Epithelial cell of prostate (primary cell): ENCODE data around the gene SEC16B.

Experiments used
- DNase-seq: peaks from one replicate; pipeline ENCODE4 v3.0.0-alpha.2; 2011; ENCODE audit warnings: low read depth, low spot score
- H3K27ac ChIP-seq: fragments of 450-650 bp; 2 replicates; pipeline ENCODE4 v1.5.1; 2017; ENCODE audit warnings: mild to moderate bottlenecking

The SEC16B gene

GRCh38 chr1:177944016-177944949 is 25.6 kb downstream of the SEC16B start:
- DNase-seq, result no peak
- H3K27ac ChIP-seq, result no peak overlapping the region

DNA sequence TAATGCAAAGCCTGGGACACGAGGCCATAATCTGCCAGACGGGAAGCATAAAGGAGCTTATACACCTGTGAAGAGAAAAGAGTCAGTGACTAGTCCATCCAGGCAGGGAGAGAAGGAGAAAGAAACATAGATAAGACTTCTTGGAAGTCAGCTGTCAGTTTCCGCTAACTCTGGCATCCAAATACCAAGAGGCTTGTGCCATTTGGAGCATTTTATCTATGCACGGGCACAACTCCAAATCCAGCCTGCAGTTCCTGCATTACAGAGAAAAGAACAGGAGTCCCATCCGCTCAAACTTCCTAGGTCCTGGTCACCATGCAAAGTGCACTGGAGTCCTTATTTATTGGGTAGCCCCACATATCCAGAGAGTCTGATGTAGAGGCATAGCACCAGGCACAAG is 27.9 kb downstream of the SEC16B start:
- no peak for DNase-seq
- no peak overlapping the region for H3K27ac ChIP-seq

GRCh38 chr1:177940682-177941081 is 29.2 kb downstream of the SEC16B start:
- no peak for DNase-seq
- H3K27ac ChIP-seq, result no peak overlapping the region

GRCh38 chr1:177937931-177938330 is 31.9 kb downstream of the SEC16B start:
- H3K27ac ChIP-seq, result peak overlapping the region; percentile 10
- no peak for DNase-seq

- H3K27ac ChIP-seq, result peak overlapping the region; percentile 10
- no peak for DNase-seq
These were observed 32.6 kb downstream of the SEC16B start for GRCh38 chr1:177937174-177937770.

- no peak overlapping the region for H3K27ac ChIP-seq
- DNase-seq, result no peak
These were observed 34.0 kb downstream of the SEC16B start for GRCh38 chr1:177935638-177936415.

- DNase-seq, result no peak
- H3K27ac ChIP-seq, result no peak overlapping the region
These were observed 34.9 kb downstream of the SEC16B start for GRCh38 chr1:177934927-177935326.

GRCh38 chr1:177934461-177934860 is 35.4 kb downstream of the SEC16B start:
- H3K27ac ChIP-seq, result no peak overlapping the region

DNA sequence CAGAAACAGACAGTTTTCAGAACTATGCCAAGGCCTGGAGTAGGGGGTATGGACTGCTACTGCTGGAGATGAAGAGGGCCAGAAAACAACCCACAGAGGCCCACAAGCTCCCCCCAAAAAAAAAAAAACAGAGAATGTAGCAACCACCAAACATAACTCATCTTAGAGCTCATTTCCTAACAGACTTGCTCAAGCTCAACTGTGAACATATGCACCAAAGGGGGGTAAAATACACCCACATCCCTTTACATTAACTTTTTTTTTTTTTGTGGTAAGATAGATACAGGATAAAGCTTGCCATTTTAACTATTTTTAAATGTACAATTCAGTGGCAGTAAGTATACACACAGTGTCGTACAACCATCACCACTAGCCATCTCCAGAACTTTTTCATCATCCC is 36.0 kb downstream of the SEC16B start:
- no peak overlapping the region for H3K27ac ChIP-seq
- DNase-seq, result no peak

More at GRCh38 chr1:177934461-177934860, 35.4 kb downstream of the SEC16B start:
- no peak for DNase-seq

DNA sequence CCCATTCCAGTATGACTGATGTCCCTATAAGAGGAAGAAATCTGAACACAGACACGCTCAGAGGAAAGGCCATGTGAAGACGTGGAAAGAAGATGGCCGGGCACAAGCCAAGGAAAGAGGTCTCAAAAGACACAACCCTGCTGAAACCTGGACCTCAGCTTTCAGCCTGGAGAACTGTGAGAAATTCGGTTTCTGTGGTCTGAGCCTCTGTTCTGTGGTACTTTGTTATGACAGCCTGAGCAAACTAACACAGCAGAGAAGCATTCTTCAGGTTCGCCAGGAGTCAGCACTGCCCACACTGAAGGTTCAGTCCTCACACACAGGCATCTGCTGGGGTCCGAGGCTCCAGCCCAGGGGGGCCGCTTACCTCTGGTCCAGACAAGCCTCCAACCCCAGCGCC is 37.7 kb downstream of the SEC16B start:
- no peak for DNase-seq

GRCh38 chr1:177928952-177929351 is 40.9 kb downstream of the SEC16B start:
- H3K27ac ChIP-seq, result peak overlapping the region; percentile 93
- no peak for DNase-seq

More for the DNA sequence above, 37.7 kb downstream of the SEC16B start:
- no peak overlapping the region for H3K27ac ChIP-seq

DNA sequence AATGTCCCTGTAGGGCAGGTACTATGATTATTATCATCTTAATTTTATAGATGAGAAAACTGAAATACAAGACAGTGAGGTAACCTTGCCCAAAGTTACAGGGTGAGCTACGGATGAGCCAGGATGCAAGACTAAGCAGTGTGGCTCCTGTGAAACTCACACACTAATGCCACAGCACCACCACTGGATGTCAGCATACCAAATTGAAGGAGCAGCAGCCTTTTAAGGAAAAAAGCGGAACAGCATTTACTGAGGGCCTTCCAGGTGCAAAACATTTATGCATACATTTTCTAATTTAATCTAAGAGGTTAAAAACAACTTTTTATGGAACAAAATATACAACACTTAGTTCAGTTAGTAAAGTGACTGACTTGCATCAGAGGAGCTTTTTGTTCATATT is 41.7 kb downstream of the SEC16B start:
- no peak for DNase-seq
- peak overlapping the region; percentile 93 for H3K27ac ChIP-seq

DNA sequence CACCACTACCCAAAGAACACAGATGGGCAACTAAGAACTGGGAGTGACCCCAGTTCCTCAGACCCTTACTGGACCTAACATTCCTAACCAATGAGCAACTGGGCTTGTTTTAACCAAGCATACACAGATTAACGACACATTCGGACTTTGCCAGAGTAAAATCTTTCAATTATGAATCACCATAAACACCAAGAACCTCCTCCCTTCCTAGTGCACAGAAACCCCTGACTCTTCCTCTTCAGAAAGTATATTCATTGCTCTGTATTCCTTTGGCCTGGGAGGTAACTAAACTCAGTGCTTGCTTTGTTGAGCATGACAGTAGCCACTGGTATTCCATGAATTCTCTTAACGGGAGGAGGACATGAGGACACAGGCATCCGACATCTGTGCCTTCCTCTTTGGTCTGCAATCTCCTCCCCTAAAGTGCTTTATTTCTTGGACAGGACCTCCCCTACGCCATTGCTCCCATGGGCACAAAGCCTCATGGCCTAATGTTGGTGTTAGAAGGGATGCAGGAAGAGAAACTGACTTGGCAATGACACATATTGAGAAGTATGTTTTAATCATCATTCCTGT is 42.7 kb downstream of the SEC16B start:
- DNase-seq, result peak; percentile 24
- peak overlapping the region; percentile 93 for H3K27ac ChIP-seq

DNA sequence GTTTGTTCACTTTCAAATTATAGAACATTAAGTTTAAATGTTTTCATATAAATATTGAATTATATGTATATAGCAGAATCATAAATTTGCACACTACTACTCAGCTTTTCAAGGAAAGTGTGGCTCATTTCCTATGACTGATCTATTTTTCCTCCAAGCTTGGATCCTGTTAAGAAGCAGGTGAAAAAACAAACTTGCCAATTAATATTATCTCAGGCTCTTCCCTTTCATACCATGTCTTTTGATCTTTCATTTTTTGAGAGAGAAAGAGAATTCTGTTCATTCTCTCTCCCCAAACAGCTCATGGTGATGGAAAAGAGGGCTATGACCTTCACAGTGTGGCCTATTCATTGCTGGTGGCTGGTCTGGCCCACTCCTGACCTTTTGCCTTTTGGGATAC is 43.7 kb downstream of the SEC16B start:
- peak overlapping the region; percentile 93 for H3K27ac ChIP-seq
- DNase-seq, result no peak

GRCh38 chr1:177925006-177925405 is 44.9 kb downstream of the SEC16B start:
- no peak overlapping the region for H3K27ac ChIP-seq
- no peak for DNase-seq

GRCh38 chr1:177923441-177923840 is 46.4 kb downstream of the SEC16B start:
- no peak overlapping the region for H3K27ac ChIP-seq
- no peak for DNase-seq

DNA sequence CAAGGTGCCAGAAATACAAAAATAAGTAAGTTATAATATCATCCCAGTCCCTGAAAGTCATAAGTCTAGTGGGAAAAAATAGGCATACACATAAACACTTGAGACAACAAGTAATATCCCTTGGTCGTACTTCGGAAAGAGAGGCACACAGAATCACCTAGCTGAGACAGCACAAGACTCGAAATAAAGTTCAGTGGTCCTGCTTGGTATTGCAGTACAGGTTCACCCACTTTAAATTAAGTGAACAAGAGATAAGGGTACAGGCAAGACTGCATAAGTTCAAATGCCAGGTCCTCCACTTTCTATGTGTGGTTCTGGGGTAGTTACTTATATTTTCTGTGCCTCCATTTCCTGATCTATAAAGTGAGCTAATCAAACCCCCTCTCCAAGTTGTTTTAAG is 47.6 kb downstream of the SEC16B start:
- DNase-seq, result no peak
- no peak overlapping the region for H3K27ac ChIP-seq

DNA sequence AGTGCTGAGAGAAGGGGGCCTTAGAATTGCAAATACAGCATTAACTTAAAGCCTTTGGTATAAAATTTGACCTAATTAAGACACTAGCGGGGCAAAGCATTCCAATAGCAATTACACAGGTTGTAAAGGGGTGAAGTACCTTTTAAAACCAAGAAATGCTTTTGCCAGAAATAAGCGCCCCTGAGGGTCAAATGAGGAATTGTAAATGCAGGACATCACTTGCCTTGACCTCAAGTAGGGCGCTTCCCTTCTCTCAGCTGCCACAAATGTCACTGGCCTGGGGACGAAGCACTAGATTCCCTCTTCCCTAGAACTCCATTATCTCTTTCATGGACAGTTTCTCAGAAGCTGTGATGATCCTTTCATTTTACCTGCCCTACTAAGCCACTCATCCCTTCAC is 48.3 kb downstream of the SEC16B start:
- H3K27ac ChIP-seq, result no peak overlapping the region
- DNase-seq, result no peak

GRCh38 chr1:177920091-177920490 is 49.8 kb downstream of the SEC16B start:
- no peak for DNase-seq
- H3K27ac ChIP-seq, result no peak overlapping the region

DNA sequence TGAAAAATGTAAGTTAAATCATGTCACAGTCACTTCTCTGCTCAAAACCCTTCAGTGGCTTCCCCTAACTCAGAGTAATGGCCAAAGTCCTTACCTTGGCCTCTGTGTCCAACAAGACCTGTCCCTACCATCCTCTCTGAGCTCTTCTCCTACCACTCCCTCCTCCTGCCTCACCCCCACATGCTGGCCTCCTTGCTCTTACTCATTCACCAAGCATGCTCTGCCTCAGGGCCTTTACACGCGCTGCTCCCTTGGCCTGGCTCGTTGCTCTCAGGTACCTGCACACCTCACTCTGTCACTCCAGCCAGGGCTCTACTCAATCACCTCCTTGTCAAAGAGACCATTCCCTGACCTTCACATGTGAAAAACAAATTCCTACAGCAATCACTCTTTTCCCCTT is 54.2 kb downstream of the SEC16B start:
- peak overlapping the region; percentile 78 for H3K27ac ChIP-seq
- peak; percentile 40 for DNase-seq
